ENCODE measurements around the gene RELL1.

RELL1 gene

GRCh38 chr4:37697566-37697965 is 11.4 kb upstream of the RELL1 start:
- no peak for DNase-seq (ENCODE audit: low read depth, low spot score)
- H3K4me3 ChIP-seq (ENCODE audit: low read length), result no peak overlapping the region

- DNase-seq (ENCODE audit: low read depth, low spot score), result no peak
- H3K4me3 ChIP-seq (ENCODE audit: low read length), result no peak overlapping the region
Observed at GRCh38 chr4:37693450-37694190, 7.4 kb upstream of the RELL1 start.

- H3K4me3 ChIP-seq (ENCODE audit: low read length), result no peak overlapping the region
- DNase-seq (ENCODE audit: low read depth, low spot score), result no peak
Observed at GRCh38 chr4:37693030-37693429, 6.9 kb upstream of the RELL1 start.

GRCh38 chr4:37690976-37691375 is 4.8 kb upstream of the RELL1 start:
- no peak overlapping the region for H3K4me3 ChIP-seq (ENCODE audit: low read length)
- DNase-seq (ENCODE audit: low read depth, low spot score), result no peak

- no peak for DNase-seq (ENCODE audit: low read depth, low spot score)
- H3K4me3 ChIP-seq (ENCODE audit: low read length), result no peak overlapping the region
Observed at GRCh38 chr4:37689353-37690095, 3.3 kb upstream of the RELL1 start.

GRCh38 chr4:37687681-37688080 is 1.5 kb upstream of the RELL1 start:
- DNase-seq (ENCODE audit: low read depth, low spot score), result no peak
- H3K4me3 ChIP-seq (ENCODE audit: low read length), result no peak overlapping the region

GRCh38 chr4:37687194-37687562 is 1.0 kb upstream of the RELL1 start:
- no peak for DNase-seq (ENCODE audit: low read depth, low spot score)
- H3K4me3 ChIP-seq (ENCODE audit: low read length), result peak overlapping the region; percentile 50

- DNase-seq (ENCODE audit: low read depth, low spot score), result no peak
- peak overlapping the region; percentile 70 for H3K4me3 ChIP-seq (ENCODE audit: low read length)
Observed at GRCh38 chr4:37685823-37686372, 278 bp downstream of the RELL1 start.

- peak; percentile 72 for DNase-seq (ENCODE audit: low read depth, low spot score)
- H3K4me3 ChIP-seq (ENCODE audit: low read length), result peak overlapping the region; percentile 70
Observed at GRCh38 chr4:37685161-37685822, 884 bp downstream of the RELL1 start.

GRCh38 chr4:37684154-37684553 is 2.0 kb downstream of the RELL1 start:
- H3K4me3 ChIP-seq (ENCODE audit: low read length), result no peak overlapping the region
- no peak for DNase-seq (ENCODE audit: low read depth, low spot score)

- DNase-seq (ENCODE audit: low read depth, low spot score), result no peak
- no peak overlapping the region for H3K4me3 ChIP-seq (ENCODE audit: low read length)
Observed at GRCh38 chr4:37682701-37683401, 3.3 kb downstream of the RELL1 start.

GRCh38 chr4:37680089-37680488 is 6.1 kb downstream of the RELL1 start:
- no peak overlapping the region for H3K4me3 ChIP-seq (ENCODE audit: low read length)
- no peak for DNase-seq (ENCODE audit: low read depth, low spot score)

- no peak for DNase-seq (ENCODE audit: low read depth, low spot score)
- H3K4me3 ChIP-seq (ENCODE audit: low read length), result no peak overlapping the region
Observed at GRCh38 chr4:37679301-37679700, 6.9 kb downstream of the RELL1 start.

- DNase-seq (ENCODE audit: low read depth, low spot score), result no peak
- no peak overlapping the region for H3K4me3 ChIP-seq (ENCODE audit: low read length)
Observed at GRCh38 chr4:37678624-37679023, 7.6 kb downstream of the RELL1 start.

- H3K4me3 ChIP-seq (ENCODE audit: low read length), result no peak overlapping the region
- peak; percentile 29 for DNase-seq (ENCODE audit: low read depth, low spot score)
Observed at GRCh38 chr4:37675587-37676290, 10.4 kb downstream of the RELL1 start.

GRCh38 chr4:37674439-37674838 is 11.7 kb downstream of the RELL1 start:
- DNase-seq (ENCODE audit: low read depth, low spot score), result no peak
- no peak overlapping the region for H3K4me3 ChIP-seq (ENCODE audit: low read length)

GRCh38 chr4:37673538-37674192 is 12.5 kb downstream of the RELL1 start:
- no peak overlapping the region for H3K4me3 ChIP-seq (ENCODE audit: low read length)
- no peak for DNase-seq (ENCODE audit: low read depth, low spot score)

- no peak for DNase-seq (ENCODE audit: low read depth, low spot score)
- H3K4me3 ChIP-seq (ENCODE audit: low read length), result no peak overlapping the region
Observed at GRCh38 chr4:37671072-37671471, 15.1 kb downstream of the RELL1 start.

All from Jurkat, Clone E6-1 (cell line).